IMR-90 (cell line): ENCODE data around the gene SBNO1. TPM values are rescaled to one million over a fixed set of nuclear protein-coding genes. Genes with fewer than 3 reads are reported as not detected.

ENCODE experiments used
- ATAC-seq: fragments of 200-7000 bp; cut with Tn5 transposase; 2 replicates; pipeline ENCODE4 v1.9.1; 2020; ENCODE audit warnings: low read depth, mild to moderate bottlenecking, moderate library complexity
- BruUV-seq: library from RNA; stranded (reverse); fragments of 400-500 nt; replicated peaks from 2 replicates; lab custom pipeline; 2021; lab: Mats Ljungman, UMichigan
- CTCF ChIA-PET: fragments of 300-600 bp; formaldehyde crosslinking; extraction: SDS; loops from one replicate; lab custom pipeline; 2021; ENCODE audit warnings: antibody characterized with exemption; lab: Yijun Ruan, JAX
- POLR2A ChIA-PET: fragments of 300-600 bp; sonication (Branson Sonifier 250); formaldehyde crosslinking; loops from one replicate; lab custom pipeline; 2022; ENCODE audit warnings: antibody characterized with exemption; ENCODE audit not compliant: unreplicated experiment; lab: Charles Lee
- DNase-seq: peaks from one replicate; pipeline ENCODE4 v3.0.0; 2013
- H2AFZ ChIP-seq: replicated peaks from 2 replicates; pipeline ENCODE3; 2013; ENCODE audit warnings: low read length, mild to moderate bottlenecking; ENCODE audit not compliant: poor library complexity
- H2AK5ac ChIP-seq: 2 replicates; pipeline ENCODE4 v1.6.1; 2013; ENCODE audit warnings: low read depth, low read length, inconsistent platforms
- H2AK9ac ChIP-seq: replicated peaks from 2 replicates; pipeline ENCODE3; 2013; ENCODE audit warnings: mild to moderate bottlenecking, low read depth, low read length, moderate library complexity; ENCODE audit not compliant: poor library complexity
- H2BK120ac ChIP-seq: 2 replicates; pipeline ENCODE4 v1.6.1; 2013; ENCODE audit warnings: low read depth, low read length, inconsistent platforms
- H2BK15ac ChIP-seq: 3 replicates; pipeline ENCODE4 v1.6.1; 2013; ENCODE audit warnings: low read depth, low read length, inconsistent platforms
- H2BK20ac ChIP-seq: 2 replicates; pipeline ENCODE4 v1.6.1; 2013; ENCODE audit warnings: low read depth, mild to moderate bottlenecking, inconsistent platforms, low read length, moderate library complexity
- H2BK5ac ChIP-seq: 2 replicates; pipeline ENCODE4 v1.6.1; 2013; ENCODE audit warnings: mild to moderate bottlenecking, low read depth, low read length, inconsistent platforms; ENCODE audit not compliant: poor library complexity, severe bottlenecking
- H3K14ac ChIP-seq: replicated peaks from 2 replicates; pipeline ENCODE4 v1.6.1; 2013; ENCODE audit warnings: low read depth, low read length, inconsistent platforms
- H3K18ac ChIP-seq: 2 replicates; pipeline ENCODE4 v1.6.1; 2013; ENCODE audit warnings: low read depth, low read length, control low read depth
- H3K23ac ChIP-seq: 2 replicates; pipeline ENCODE4 v1.6.1; 2013; ENCODE audit warnings: low read depth, low read length, inconsistent platforms
- H3K27ac ChIP-seq: 2 replicates; pipeline ENCODE4 v1.5.1; 2013; ENCODE audit warnings: mild to moderate bottlenecking, control low read depth, low read length; ENCODE audit not compliant: insufficient read depth
- H3K27me3 ChIP-seq: 2 replicates; pipeline ENCODE4 v1.6.1; 2013; ENCODE audit warnings: low read length; ENCODE audit not compliant: control insufficient read depth, insufficient read depth
- H3K36me3 ChIP-seq: 2 replicates; pipeline ENCODE4 v1.6.1; 2013; ENCODE audit warnings: low read length, mixed read lengths; ENCODE audit not compliant: control insufficient read depth, insufficient read depth
- H3K4ac ChIP-seq: 2 replicates; pipeline ENCODE4 v1.6.1; 2013; ENCODE audit warnings: low read depth, low read length, inconsistent platforms
- H3K4me1 ChIP-seq: 2 replicates; pipeline ENCODE4 v1.6.1; 2013; ENCODE audit warnings: low read length, mixed read lengths; ENCODE audit not compliant: control insufficient read depth, insufficient read depth
- H3K4me2 ChIP-seq: 2 replicates; pipeline ENCODE4 v1.6.1; 2013; ENCODE audit warnings: low read depth, mild to moderate bottlenecking, control low read depth, low read length, moderate library complexity
- H3K4me3 ChIP-seq: 2 replicates; pipeline ENCODE4 v1.5.1; 2013; ENCODE audit warnings: low read depth, mild to moderate bottlenecking, control low read depth, low read length, moderate library complexity; ENCODE audit not compliant: insufficient read depth
- H3K56ac ChIP-seq: 2 replicates; pipeline ENCODE4 v1.6.1; 2013; ENCODE audit warnings: low read length, inconsistent platforms; ENCODE audit not compliant: insufficient read depth; ENCODE audit errors: extremely low read depth
- H3K79me1 ChIP-seq, 2 experiments: 2 replicates each; pipeline ENCODE4 v1.6.1; 2013; ENCODE audit warnings: low read length in 2 of 2, inconsistent platforms in 1 of 2, low read depth in 1 of 2
- H3K9ac ChIP-seq: 2 replicates; pipeline ENCODE4 v1.6.1; 2013; ENCODE audit warnings: low read depth, low read length, control low read depth
- H3K9me1 ChIP-seq: 2 replicates; pipeline ENCODE4 v1.6.1; 2013; ENCODE audit warnings: low read length, inconsistent platforms; ENCODE audit not compliant: insufficient read depth
- H3K9me3 ChIP-seq: 2 replicates; pipeline ENCODE4 v1.6.1; 2013; ENCODE audit warnings: low read length; ENCODE audit not compliant: control insufficient read depth, insufficient read depth
- H4K20me1 ChIP-seq: 2 replicates; pipeline ENCODE4 v1.6.1; 2013; ENCODE audit warnings: low read length, inconsistent platforms; ENCODE audit not compliant: insufficient read depth
- H4K5ac ChIP-seq: 2 replicates; pipeline ENCODE4 v1.6.1; 2013; ENCODE audit warnings: mild to moderate bottlenecking, low read depth, low read length, control low read depth
- H4K8ac ChIP-seq, 2 experiments: 2 replicates each; pipeline ENCODE4 v1.6.1; 2013; ENCODE audit warnings: low read depth in 2 of 2, low read length in 2 of 2, control low read depth in 1 of 2, inconsistent platforms in 1 of 2
- H4K91ac ChIP-seq: 2 replicates; pipeline ENCODE4 v1.6.1; 2013; ENCODE audit warnings: low read depth, low read length, inconsistent platforms; ENCODE audit not compliant: insufficient read depth
- BHLHE40 ChIP-seq: fragments of 150-350 bp; IDR thresholded peaks from 2 replicates; pipeline ENCODE4 v1.6.1; 2016; ENCODE audit warnings: mild to moderate bottlenecking, low read depth, low read length
- CEBPB ChIP-seq: IDR thresholded peaks from 2 replicates; pipeline ENCODE4 v1.6.1; 2012; ENCODE audit warnings: low read depth, low read length, improper control_type of control experiment
- CHD1 ChIP-seq: IDR thresholded peaks from 2 replicates; pipeline ENCODE4 v1.6.1; 2012; ENCODE audit warnings: low read depth, low read length, improper control_type of control experiment
- CTCF ChIP-seq: conservative IDR thresholded peaks from 2 replicates; pipeline ENCODE4 v1.5.1; 2012; ENCODE audit warnings: mild to moderate bottlenecking, low read depth, low read length, improper control_type of control experiment
- ELK1 ChIP-seq: fragments of 150-350 bp; IDR thresholded peaks from 2 replicates; pipeline ENCODE4 v1.6.1; 2016; ENCODE audit warnings: low read depth, mild to moderate bottlenecking, low read length, moderate library complexity, borderline replicate concordance
- FOS ChIP-seq: fragments of 150-350 bp; IDR thresholded peaks from 2 replicates; pipeline ENCODE4 v1.6.1; 2016; ENCODE audit warnings: low read depth, low read length
- MAFK ChIP-seq: IDR thresholded peaks from 2 replicates; pipeline ENCODE4 v1.6.1; 2012; ENCODE audit warnings: low read depth, low read length, improper control_type of control experiment
- MAZ ChIP-seq: IDR thresholded peaks from 2 replicates; pipeline ENCODE4 v1.6.1; 2012; ENCODE audit warnings: low read depth, mild to moderate bottlenecking, low read length, improper control_type of control experiment, moderate library complexity, borderline replicate concordance
- MXI1 ChIP-seq: IDR thresholded peaks from 2 replicates; pipeline ENCODE4 v1.6.1; 2012; ENCODE audit warnings: low read depth, mild to moderate bottlenecking, low read length, moderate library complexity, borderline replicate concordance
- NFE2L2 ChIP-seq: fragments of 150-350 bp; IDR thresholded peaks from 2 replicates; pipeline ENCODE4 v1.6.1; 2016; ENCODE audit warnings: low read depth, mild to moderate bottlenecking, low read length
- POLR2A ChIP-seq: IDR thresholded peaks from 2 replicates; pipeline ENCODE4 v1.6.1; 2012; ENCODE audit warnings: mild to moderate bottlenecking, low read depth, low read length
- RAD21 ChIP-seq: IDR thresholded peaks from 2 replicates; pipeline ENCODE4 v1.6.1; 2012; ENCODE audit warnings: low read length, improper control_type of control experiment
- RCOR1 ChIP-seq: IDR thresholded peaks from 2 replicates; pipeline ENCODE4 v1.6.1; 2012; ENCODE audit warnings: mild to moderate bottlenecking, low read length, improper control_type of control experiment; ENCODE audit not compliant: insufficient replicate concordance
- RFX5 ChIP-seq: IDR thresholded peaks from 2 replicates; pipeline ENCODE4 v1.8.0; 2012; ENCODE audit warnings: low read depth, mild to moderate bottlenecking, low read length, moderate library complexity
- SMC3 ChIP-seq: fragments of 150-350 bp; IDR thresholded peaks from 2 replicates; pipeline ENCODE4 v1.6.1; 2016; ENCODE audit warnings: low read depth, mild to moderate bottlenecking, antibody characterized with exemption, low read length, moderate library complexity
- USF2 ChIP-seq: fragments of 150-350 bp; IDR thresholded peaks from 2 replicates; pipeline ENCODE4 v1.6.1; 2017; ENCODE audit warnings: mild to moderate bottlenecking, antibody characterized with exemption, low read length, low read depth
- WGBS, 2 experiments: methylation state at CpG; one replicate each; pipeline versions ENCODE4 v1.1.5 to v1.1.7; 2013; ENCODE audit warnings: missing lambda C conversion rate in 2 of 2; ENCODE audit not compliant: insufficient read length in 1 of 2; ENCODE audit errors: extremely low coverage in 2 of 2; 5-methylcytosine and 5-hydroxymethylcytosine counted together
- dilution Hi-C: fragments of 300-500 bp; cut with HindIII; formaldehyde crosslinking; loops from one replicate; pipeline ENCODE4 v1.14.3; 2018; ENCODE audit warnings: low sequenced_read_pairs; ENCODE audit not compliant: unreplicated experiment
- in situ Hi-C: fragments of 300-500 bp; cut with MboI; formaldehyde crosslinking; loops from 3 replicates; pipeline ENCODE4 v1.14.3; 2019; ENCODE audit warnings: low sequenced_read_pairs, inconsistent platforms, mixed read lengths
- intact Hi-C: fragments of 100-400 bp; cut with micrococcal nuclease; formaldehyde crosslinking; loops from 2 replicates; pipeline ENCODE4 v1.10.0; 2022
- polyA plus RNA-seq, 3 experiments: library from polyadenylated mRNA; depleted of rRNA; stranded (reverse); fragments of >200 nt; gene quantifications; 2 replicates each; pipeline ENCODE4 v1.2.3, GENCODE V29; 2012; ENCODE audit warnings: low replicate concordance in 1 of 3
- total RNA-seq: library from RNA; depleted of rRNA; stranded (reverse); fragments of >200 nt; gene quantifications from 2 replicates; pipeline ENCODE4 v1.2.3, GENCODE V29; 2012

Gene SBNO1
- total and polyA plus RNA-seq, 2 of the 4 experiments (the other 2 are of a cell fraction) = 5.3 to 24.9 TPM

GRCh38 chr12:123264642-123265041, 100.0 kb downstream of the SBNO1 start:
- 60% methylated on average over 5 of the region's 7 CpGs; no CpG with 5 or more reads in 1 of the 2 experiments for WGBS, 2 experiments
- no peak for DNase-seq

More at GRCh38 chr12:123264642-123265041, 100.0 kb downstream of the SBNO1 start:
- H2AFZ ChIP-seq = peak overlapping the region; percentile 21
- dilution Hi-C loops (no loop called here), in situ Hi-C loops (no loop called here), intact Hi-C loops (no loop called here)
- no peak overlapping the region for H3K56ac ChIP-seq
- no peak overlapping the region for H2BK15ac ChIP-seq
- CTCF ChIA-PET = no interaction called here
- ATAC-seq = no peak
- no peak overlapping the region for H3K4me2 ChIP-seq
- peaks cover 69% of the 10 kb centered on the region for H4K20me1 ChIP-seq
- H3K9me1 ChIP-seq = peaks cover 18% of the 10 kb centered on the region
- H2AK9ac ChIP-seq = no peak overlapping the region
- no peak overlapping the region for H2BK20ac ChIP-seq
- H3K79me1 ChIP-seq = peaks cover 21 to 63% of the 10 kb centered on the region in 2 experiments; a peak in 3 of 4 replicates
- H3K4ac ChIP-seq = no peak overlapping the region
- H4K8ac ChIP-seq = no peak overlapping the region
- POLR2A ChIA-PET = no interaction called here
- no peaks in the 10 kb centered on the region for H3K27me3 ChIP-seq
- peaks cover 13% of the 10 kb centered on the region for H3K4me1 ChIP-seq
- no peak overlapping the region for H2BK120ac ChIP-seq
- H4K5ac ChIP-seq = no peak overlapping the region
- H4K91ac ChIP-seq = no peak overlapping the region
- no peak overlapping the region for H3K9ac ChIP-seq
- H3K9me3 ChIP-seq = no peaks in the 10 kb centered on the region
- H3K27ac ChIP-seq = no peak overlapping the region
- H3K23ac ChIP-seq = no peak overlapping the region
- H2AK5ac ChIP-seq = no peak overlapping the region
- H2BK5ac ChIP-seq = no peak overlapping the region
- no peak overlapping the region for H3K4me3 ChIP-seq
- H3K18ac ChIP-seq = no peak overlapping the region
- no peak for TF ChIP-seq POLR2A
- no peak for TF ChIP-seq CEBPB
- no peak for TF ChIP-seq BHLHE40
- TF ChIP-seq SMC3 = no peak
- no peak for TF ChIP-seq MAZ
- no peak for TF ChIP-seq RAD21
- no peak for TF ChIP-seq NFE2L2
- TF ChIP-seq CHD1 = no peak
- no peak for TF ChIP-seq ELK1
- TF ChIP-seq FOS = no peak
- no peak for TF ChIP-seq USF2
- TF ChIP-seq CTCF = no peak
- TF ChIP-seq RFX5 = no peak
- TF ChIP-seq MXI1 = no peak
- TF ChIP-seq RCOR1 = no peak
- no peak for TF ChIP-seq MAFK
- H3K14ac ChIP-seq = no peak overlapping the region
- peaks cover 59% of the 10 kb centered on the region for H3K36me3 ChIP-seq
- BruUV-seq = no TSS peak
